Thyroid gland (tissue), 4 donors: ENCODE data around the gene MRPL46. TPM values are rescaled to one million over a fixed set of nuclear protein-coding genes. Genes with fewer than 3 reads are reported as not detected.
"Not testable (repeated sequence)": the region's sequence is repeated elsewhere in the genome, so short reads cannot be mapped to it uniquely, and the experiment has no call there.

Source experiments
- DNase-seq, 2 donors: peaks; one replicate each; pipeline ENCODE4 v3.0.0-alpha.2; 2019
- H3K27ac ChIP-seq, 3 donors: fragments of 200-600 bp; sonication (generic); 1 replicate in 2 of 3; 2 replicates in 1 of 3; pipeline ENCODE4 v1.5.1; 2016 to 2019; ENCODE audit warnings: mild to moderate bottlenecking in 1 of 3, moderate library complexity in 1 of 3
- H3K27me3 ChIP-seq: fragments of 200-600 bp; sonication (generic); one replicate; pipeline ENCODE4 v1.5.1; 2019
- H3K36me3 ChIP-seq, 2 donors: fragments of 200-600 bp; sonication (generic); one replicate each; pipeline ENCODE4 v1.5.1; 2016 to 2019
- H3K4me1 ChIP-seq, 2 donors: fragments of 200-600 bp; sonication (generic); one replicate each; pipeline ENCODE4 v1.5.1; 2017 to 2019
- H3K4me3 ChIP-seq, 3 donors: fragments of 200-600 bp; sonication (generic); replicated peaks in 1 of 3; 1 replicate in 2 of 3; 2 replicates in 1 of 3; pipeline ENCODE4 v1.5.1; 2016; ENCODE audit warnings: mild to moderate bottlenecking in 1 of 3
- H3K9me3 ChIP-seq: fragments of 200-600 bp; sonication (generic); one replicate; pipeline ENCODE4 v1.5.1; 2017
- CTCF ChIP-seq, 6 experiments: fragments of 200-600 bp in 3 of 6; fragments of 450-650 bp in 3 of 6; sonication (generic) in 3 of 6; IDR thresholded peaks; one replicate each; pipeline ENCODE4 v1.5.1; 2016 to 2019; ENCODE audit warnings: antibody characterized with exemption in 6 of 6, mild to moderate bottlenecking in 2 of 6, inconsistent platforms in 1 of 6, moderate library complexity in 1 of 6
- POLR2A ChIP-seq, 2 donors: fragments of 450-650 bp; IDR thresholded peaks; one replicate each; pipeline ENCODE4 v1.6.1; 2017; ENCODE audit warnings: antibody characterized with exemption in 2 of 2, mild to moderate bottlenecking in 2 of 2, moderate library complexity in 1 of 2
- WGBS, 2 donors: methylation state at CpG; one replicate each; pipeline ENCODE4 v1.1.5; 2017; 5-methylcytosine and 5-hydroxymethylcytosine counted together
- intact Hi-C: fragments of 100-400 bp; cut with DNase I; formaldehyde crosslinking; loops from one replicate; pipeline ENCODE4 v1.15.1; 2023
- total RNA-seq, 4 donors: library from RNA; depleted of rRNA; stranded (reverse); fragments of >200 nt; gene quantifications; one replicate each; pipeline ENCODE4 v1.2.3, GENCODE V29; 2016

The MRPL46 gene
- total RNA-seq, 4 donors from 2014 or later = 17.3 to 30.5 (median 26.0) TPM

- Histone ChIP-seq H3K36me3 (peaks cover 14 to 22% of the 10 kb centered on the region in 2 donors), H3K4me1 (no peaks in the 10 kb centered on the region), H3K9me3 (no peaks in the 10 kb centered on the region), H3K4me3 (no peak overlapping the region), H3K27ac (no peak overlapping the region), H3K27me3 (no peaks in the 10 kb centered on the region)
- no peak for DNase-seq
- intact Hi-C loops = no loop called here
- TF ChIP-seq CTCF (IDR thresholded peaks at IDR 0.05) (no peak), POLR2A (IDR thresholded peaks at IDR 0.05) (no peak)
- 80 to 82% methylated on average over 8 of the region's 8 CpGs for WGBS, 2 donors
These were observed 13.8 kb upstream of the MRPL46 start for GRCh38 chr15:88480981-88481380.

- intact Hi-C loops = no loop called here
- TF ChIP-seq CTCF (IDR thresholded peaks at IDR 0.05) (no peak), POLR2A (IDR thresholded peaks at IDR 0.05) (no peak)
- DNase-seq = no peak
- Histone ChIP-seq H3K4me1 (no peaks in the 10 kb centered on the region), H3K4me3 (no peak overlapping the region), H3K27ac (no peak overlapping the region), H3K27me3 (no peaks in the 10 kb centered on the region), H3K36me3 (peaks cover 22 to 33% of the 10 kb centered on the region in 2 donors), H3K9me3 (no peaks in the 10 kb centered on the region)
- 92 to 93% methylated on average over 3 of the region's 3 CpGs for WGBS, 2 donors
These were observed 12.0 kb upstream of the MRPL46 start for GRCh38 chr15:88479169-88479568.

- Histone ChIP-seq H3K9me3 (no peaks in the 10 kb centered on the region), H3K27me3 (no peaks in the 10 kb centered on the region), H3K4me3 (no peak overlapping the region), H3K4me1 (no peaks in the 10 kb centered on the region), H3K36me3 (peaks cover 31 to 40% of the 10 kb centered on the region in 2 donors), H3K27ac (no peak overlapping the region)
- TF ChIP-seq CTCF (IDR thresholded peaks at IDR 0.05) (no peak), POLR2A (IDR thresholded peaks at IDR 0.05) (no peak)
- DNase-seq = no peak
- WGBS, 2 donors = 89 to 93% methylated on average over 5 of the region's 5 CpGs
- intact Hi-C loops = no loop called here
These were observed 10.7 kb upstream of the MRPL46 start for GRCh38 chr15:88477904-88478303.

GRCh38 chr15:88477126-88477525 lies 9.9 kb upstream of the MRPL46 start:
- no peak overlapping the region for H3K4me3 ChIP-seq
- H3K27ac ChIP-seq = no peak overlapping the region
- H3K36me3 ChIP-seq = peaks cover 32 to 40% of the 10 kb centered on the region in 2 donors
- no peaks in the 10 kb centered on the region for H3K9me3 ChIP-seq
- 87 to 88% methylated on average over 7 of the region's 7 CpGs for WGBS, 2 donors
- H3K4me1 ChIP-seq = no peaks in the 10 kb centered on the region
- TF ChIP-seq POLR2A (IDR thresholded peaks at IDR 0.05) (no peak), CTCF (IDR thresholded peaks at IDR 0.05) (no peak)
- H3K27me3 ChIP-seq = no peaks in the 10 kb centered on the region
- no peak for DNase-seq
- intact Hi-C loops = no loop called here

- Histone ChIP-seq H3K4me1 (no peaks in the 10 kb centered on the region), H3K27ac (no peak overlapping the region), H3K36me3 (peaks cover 32 to 40% of the 10 kb centered on the region in 2 donors), H3K4me3 (no peak overlapping the region), H3K27me3 (no peaks in the 10 kb centered on the region), H3K9me3 (no peaks in the 10 kb centered on the region)
- intact Hi-C loops = no loop called here
- WGBS, 2 donors = 56 to 64% methylated on average over 8 of the region's 8 CpGs
- peak; percentile 16 to 69 (median 48) for TF ChIP-seq CTCF (IDR thresholded peaks at IDR 0.05)
- no peak for TF ChIP-seq POLR2A (IDR thresholded peaks at IDR 0.05)
- DNase-seq = peak; percentile 35 to 49
These were observed 9.5 kb upstream of the MRPL46 start for GRCh38 chr15:88476635-88477060.

GRCh38 chr15:88473661-88474293 lies 6.6 kb upstream of the MRPL46 start:
- intact Hi-C loops, DNase-seq, H3K27ac ChIP-seq, H3K4me3 ChIP-seq, H3K9me3 ChIP-seq, H3K27me3 ChIP-seq: not testable (repeated sequence)
- Histone ChIP-seq H3K4me1 (peaks cover 1 to 20% of the 10 kb centered on the region in 2 donors), H3K36me3 (peaks cover 32% of the 10 kb centered on the region in 2 donors)
- WGBS, 2 donors = 92 to 98% methylated on average over 4 of the region's 4 CpGs
